ENCODE results near the gene ZAP70.

GRCh38 chr2:97738179-97739019 is 25.0 kb downstream of the ZAP70 start:
- TF ChIP-seq CTCF (optimal IDR thresholded peaks at IDR 0.05 in 1 of 3, IDR thresholded peaks at IDR 0.05 in 1 of 3, conservative IDR thresholded peaks at IDR 0.05 in 1 of 3; ENCODE audit: extremely low read depth in 1 of 3, insufficient read depth in 2 of 3, low read length in 3 of 3) (no peak), EZH2 (IDR thresholded peaks at IDR 0.05; ENCODE audit: low read length) (no peak)

All from keratinocyte (primary cell).